Liver (tissue), 9 donors: ENCODE measurements around the gene KRTAP3-3. TPM values are rescaled to one million over a fixed set of nuclear protein-coding genes. Genes with fewer than 3 reads are reported as not detected.

Source experiments
- DNase-seq: peaks from one replicate; pipeline ENCODE4 v3.0.0-alpha.2; 2017; ENCODE audit warnings: low spot score
- H3K27ac ChIP-seq, 2 donors: one replicate each; pipeline ENCODE4 v1.7.0; 2013; ENCODE audit warnings: inconsistent platforms in 2 of 2, low read length in 2 of 2, control low read depth in 1 of 2, low read depth in 1 of 2, mild to moderate bottlenecking in 1 of 2
- H3K27me3 ChIP-seq, 4 donors: one replicate each; pipeline versions ENCODE4 v1.6.1 to v1.7.0; 2013; ENCODE audit warnings: low read length in 3 of 4, inconsistent platforms in 1 of 4, mild to moderate bottlenecking in 1 of 4, moderate library complexity in 1 of 4; ENCODE audit not compliant: control insufficient read depth in 4 of 4, insufficient read depth in 4 of 4
- H3K36me3 ChIP-seq, 4 donors: one replicate each; pipeline versions ENCODE4 v1.6.1 to v1.7.0; 2013; ENCODE audit warnings: low read length in 3 of 4, mild to moderate bottlenecking in 3 of 4, low read depth in 1 of 4, moderate library complexity in 1 of 4; ENCODE audit not compliant: control insufficient read depth in 4 of 4, insufficient read depth in 3 of 4
- H3K4me1 ChIP-seq, 4 donors: one replicate each; pipeline versions ENCODE4 v1.6.1 to v1.7.0; 2013; ENCODE audit warnings: low read length in 3 of 4, mild to moderate bottlenecking in 3 of 4, moderate library complexity in 1 of 4; ENCODE audit not compliant: control insufficient read depth in 4 of 4, insufficient read depth in 4 of 4
- H3K4me3 ChIP-seq, 3 donors: one replicate each; pipeline versions ENCODE4 v1.6.1 to v1.7.0; 2013; ENCODE audit warnings: low read length in 3 of 3, control low read depth in 1 of 3, low read depth in 1 of 3, mild to moderate bottlenecking in 1 of 3
- H3K9ac ChIP-seq, 2 donors: one replicate each; pipeline ENCODE4 v1.7.0; 2013; ENCODE audit warnings: low read length in 2 of 2, mild to moderate bottlenecking in 2 of 2, moderate library complexity in 2 of 2, control low read depth in 1 of 2, low read depth in 1 of 2
- H3K9me3 ChIP-seq, 4 donors: one replicate each; pipeline versions ENCODE4 v1.6.1 to v1.7.0; 2013; ENCODE audit warnings: low read length in 3 of 4; ENCODE audit not compliant: control insufficient read depth in 4 of 4
- EGR1 ChIP-seq, 2 donors: IDR thresholded peaks; 2 replicates each; pipeline ENCODE4 v1.6.1; 2016 to 2018; ENCODE audit warnings: antibody characterized with exemption in 2 of 2, low read depth in 2 of 2
- FOXA1 ChIP-seq: IDR thresholded peaks from 2 replicates; pipeline ENCODE4 v1.6.1; 2016; ENCODE audit warnings: antibody characterized with exemption
- FOXA2 ChIP-seq: IDR thresholded peaks from 2 replicates; pipeline ENCODE4 v1.6.1; 2016; ENCODE audit warnings: antibody characterized with exemption
- GABPA ChIP-seq, 2 donors: IDR thresholded peaks in 1 of 2; conservative IDR thresholded peaks in 1 of 2; 2 replicates each; pipeline ENCODE4 v1.6.1; 2016; ENCODE audit warnings: antibody characterized with exemption in 2 of 2, mild to moderate bottlenecking in 1 of 2, moderate library complexity in 1 of 2
- HNF4G ChIP-seq: IDR thresholded peaks from 2 replicates; pipeline ENCODE4 v1.6.1; 2016; ENCODE audit warnings: antibody characterized with exemption
- JUND ChIP-seq, 2 donors: IDR thresholded peaks; 2 replicates each; pipeline ENCODE4 v1.6.1; 2016; ENCODE audit warnings: antibody characterized with exemption in 2 of 2
- MAX ChIP-seq: IDR thresholded peaks from 2 replicates; pipeline ENCODE4 v1.6.1; 2016; ENCODE audit warnings: antibody characterized with exemption
- NR2F2 ChIP-seq: IDR thresholded peaks from 2 replicates; pipeline ENCODE4 v1.6.1; 2016; ENCODE audit warnings: antibody characterized with exemption
- RAD21 ChIP-seq, 2 donors: IDR thresholded peaks; 2 replicates each; pipeline ENCODE4 v1.6.1; 2016; ENCODE audit warnings: antibody characterized with exemption in 2 of 2, mild to moderate bottlenecking in 2 of 2
- RXRA ChIP-seq, 2 donors: IDR thresholded peaks; 2 replicates each; pipeline ENCODE4 v1.6.1; 2017 to 2018; ENCODE audit warnings: antibody characterized with exemption in 2 of 2, mild to moderate bottlenecking in 1 of 2
- SP1 ChIP-seq: IDR thresholded peaks from 2 replicates; pipeline ENCODE4 v1.6.1; 2018; ENCODE audit warnings: antibody characterized with exemption, mild to moderate bottlenecking
- TAF1 ChIP-seq: conservative IDR thresholded peaks from 2 replicates; pipeline ENCODE4 v1.6.1; 2016; ENCODE audit warnings: antibody characterized with exemption, mild to moderate bottlenecking
- YY1 ChIP-seq: IDR thresholded peaks from 2 replicates; pipeline ENCODE4 v1.6.1; 2016; ENCODE audit warnings: antibody characterized with exemption, mild to moderate bottlenecking
- WGBS: extraction: QIAGEN DNeasy Blood & Tissue Kit; methylation state at CpG from one replicate; pipeline ENCODE4 v1.1.7; 2013; 5-methylcytosine and 5-hydroxymethylcytosine counted together
- polyA plus RNA-seq, 2 donors: library from polyadenylated mRNA; stranded (reverse) in 1 of 2; unstranded in 1 of 2; fragments of 200-250 nt in 1 of 2; fragments of >200 nt in 1 of 2; fragmentation: Nextera tagmentation in 1 of 2; extraction: Ambion mirVana in 1 of 2; gene quantifications; one replicate each; pipeline versions ENCODE4 v1.2.1 to v1.2.3, GENCODE V29; 2013 to 2015
- total RNA-seq, 2 donors: library from RNA; depleted of rRNA; stranded (reverse); fragments of >200 nt; gene quantifications; one replicate each; pipeline ENCODE4 v1.2.3, GENCODE V29; 2014
- TF ChIP-seq, protein P1 (sequence below): fragments of 150-350 bp; IDR thresholded peaks from 2 replicates; pipeline ENCODE4 v1.5.1; 2017; ENCODE audit warnings: improper control_type of control experiment, low read depth, low read length; ENCODE audit not compliant: missing input control
- TF ChIP-seq, protein P2 (sequence below): IDR thresholded peaks from 2 replicates; pipeline ENCODE4 v1.6.1; 2016; ENCODE audit warnings: antibody characterized with exemption
- donor health status: healthy.
- donor health status: healthy.
- donor health status: healthy.
- donor health status: healthy.
- donor health status: healthy.

The KRTAP3-3 gene
- total and polyA plus RNA-seq, 4 donors = not detected

GRCh38 chr17:40980117-40980516 lies 13.8 kb downstream of the KRTAP3-3 start:
- no peaks in the 10 kb centered on the region for H3K36me3 ChIP-seq
- no peaks in the 10 kb centered on the region for H3K9me3 ChIP-seq
- 87% methylated on average over 3 of the region's 3 CpGs for WGBS
- TF ChIP-seq RAD21 (IDR thresholded peaks at IDR 0.05) (no peak), RXRA (IDR thresholded peaks at IDR 0.05) (no peak), HNF4G (no peak)
- H3K4me3 ChIP-seq = no peak overlapping the region
- no peak for DNase-seq
- no peak overlapping the region for H3K9ac ChIP-seq
- H3K27me3 ChIP-seq = peaks cover 0 to 8% (median 0%) of the 10 kb centered on the region in 4 donors
- H3K27ac ChIP-seq = no peak overlapping the region
- no peaks in the 10 kb centered on the region for H3K4me1 ChIP-seq

- Histone ChIP-seq H3K9ac (no peak overlapping the region), H3K27ac (no peak overlapping the region), H3K4me1 (no peaks in the 10 kb centered on the region), H3K27me3 (peaks cover 0 to 8% (median 0%) of the 10 kb centered on the region in 4 donors), H3K4me3 (no peak overlapping the region), H3K9me3 (no peaks in the 10 kb centered on the region), H3K36me3 (no peaks in the 10 kb centered on the region)
- 89% methylated on average over 13 of the region's 13 CpGs for WGBS
- DNase-seq = no peak
- TF ChIP-seq, protein P1, sequence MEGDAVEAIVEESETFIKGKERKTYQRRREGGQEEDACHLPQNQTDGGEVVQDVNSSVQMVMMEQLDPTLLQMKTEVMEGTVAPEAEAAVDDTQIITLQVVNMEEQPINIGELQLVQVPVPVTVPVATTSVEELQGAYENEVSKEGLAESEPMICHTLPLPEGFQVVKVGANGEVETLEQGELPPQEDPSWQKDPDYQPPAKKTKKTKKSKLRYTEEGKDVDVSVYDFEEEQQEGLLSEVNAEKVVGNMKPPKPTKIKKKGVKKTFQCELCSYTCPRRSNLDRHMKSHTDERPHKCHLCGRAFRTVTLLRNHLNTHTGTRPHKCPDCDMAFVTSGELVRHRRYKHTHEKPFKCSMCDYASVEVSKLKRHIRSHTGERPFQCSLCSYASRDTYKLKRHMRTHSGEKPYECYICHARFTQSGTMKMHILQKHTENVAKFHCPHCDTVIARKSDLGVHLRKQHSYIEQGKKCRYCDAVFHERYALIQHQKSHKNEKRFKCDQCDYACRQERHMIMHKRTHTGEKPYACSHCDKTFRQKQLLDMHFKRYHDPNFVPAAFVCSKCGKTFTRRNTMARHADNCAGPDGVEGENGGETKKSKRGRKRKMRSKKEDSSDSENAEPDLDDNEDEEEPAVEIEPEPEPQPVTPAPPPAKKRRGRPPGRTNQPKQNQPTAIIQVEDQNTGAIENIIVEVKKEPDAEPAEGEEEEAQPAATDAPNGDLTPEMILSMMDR = no peak
- TF ChIP-seq TAF1 (no peak), SP1 (no peak), RXRA (IDR thresholded peaks at IDR 0.05) (no peak), MAX (no peak), JUND (IDR thresholded peaks at IDR 0.05) (no peak)
- TF ChIP-seq, protein P2, sequence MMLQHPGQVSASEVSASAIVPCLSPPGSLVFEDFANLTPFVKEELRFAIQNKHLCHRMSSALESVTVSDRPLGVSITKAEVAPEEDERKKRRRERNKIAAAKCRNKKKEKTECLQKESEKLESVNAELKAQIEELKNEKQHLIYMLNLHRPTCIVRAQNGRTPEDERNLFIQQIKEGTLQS = no peak
Observed at GRCh38 chr17:40978575-40979151, 15.3 kb downstream of the KRTAP3-3 start.

- Histone ChIP-seq H3K36me3 (no peaks in the 10 kb centered on the region), H3K27me3 (peaks cover 0 to 8% (median 0%) of the 10 kb centered on the region in 4 donors), H3K4me3 (no peak overlapping the region), H3K4me1 (no peaks in the 10 kb centered on the region), H3K9ac (no peak overlapping the region), H3K9me3 (no peaks in the 10 kb centered on the region), H3K27ac (no peak overlapping the region)
- no peak for TF ChIP-seq FOXA2
- no peak for TF ChIP-seq MAX
- TF ChIP-seq HNF4G = no peak
- TF ChIP-seq NR2F2 = no peak
- no peak for TF ChIP-seq FOXA1
- no peak for TF ChIP-seq RXRA (IDR thresholded peaks at IDR 0.05)
- TF ChIP-seq YY1 = no peak
- TF ChIP-seq, protein P2 = no peak
- TF ChIP-seq RAD21 (IDR thresholded peaks at IDR 0.05) = no peak
- no peak for TF ChIP-seq EGR1 (IDR thresholded peaks at IDR 0.05; ENCODE audit: low read depth in 2 of 2)
- no peak for TF ChIP-seq TAF1
- TF ChIP-seq GABPA (IDR thresholded peaks at IDR 0.05 in 1 of 2, conservative IDR thresholded peaks at IDR 0.05 in 1 of 2) = no peak
- no peak for DNase-seq
Observed at GRCh38 chr17:40975516-40975915, 18.4 kb downstream of the KRTAP3-3 start.
